Upper lobe of left lung (tissue), 4 donors: ENCODE results near the gene ARID5A.

Experiments
- POLR2A ChIP-seq, 4 donors: fragments of 450-650 bp; IDR thresholded peaks; one replicate each; pipeline ENCODE4 v1.5.1; 2016 to 2017; ENCODE audit warnings: antibody characterized with exemption in 4 of 4, mild to moderate bottlenecking in 2 of 4
- TF ChIP-seq, protein P1 (sequence below), 6 experiments: fragments of 450-650 bp in 4 of 6; fragments of 200-600 bp in 2 of 6; sonication (generic) in 2 of 6; IDR thresholded peaks; one replicate each; pipeline ENCODE4 v1.5.1; 2016 to 2019; ENCODE audit warnings: antibody characterized with exemption in 6 of 6

DNA sequence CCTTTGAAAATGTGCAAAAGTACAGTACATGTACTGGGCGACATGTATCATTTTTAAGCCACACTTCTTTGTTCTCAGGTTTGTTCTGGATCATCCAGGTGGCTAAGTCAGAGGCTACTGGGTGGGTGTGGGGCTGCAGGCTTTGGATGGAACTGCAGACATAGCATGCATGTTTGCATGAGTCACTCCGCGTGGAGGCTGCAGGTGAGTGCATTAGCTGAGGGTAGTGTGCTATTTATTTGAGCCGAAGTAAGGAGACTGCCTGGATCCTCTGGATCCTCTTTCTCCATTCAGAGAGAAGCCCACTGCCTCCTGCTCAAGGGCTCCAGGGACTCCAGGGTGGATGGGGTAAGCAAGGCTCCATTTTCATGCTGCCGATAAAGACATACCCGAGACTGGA lies 22.0 kb upstream of the ARID5A start:
- no peak for TF ChIP-seq POLR2A (IDR thresholded peaks at IDR 0.05)
- TF ChIP-seq, protein P1, sequence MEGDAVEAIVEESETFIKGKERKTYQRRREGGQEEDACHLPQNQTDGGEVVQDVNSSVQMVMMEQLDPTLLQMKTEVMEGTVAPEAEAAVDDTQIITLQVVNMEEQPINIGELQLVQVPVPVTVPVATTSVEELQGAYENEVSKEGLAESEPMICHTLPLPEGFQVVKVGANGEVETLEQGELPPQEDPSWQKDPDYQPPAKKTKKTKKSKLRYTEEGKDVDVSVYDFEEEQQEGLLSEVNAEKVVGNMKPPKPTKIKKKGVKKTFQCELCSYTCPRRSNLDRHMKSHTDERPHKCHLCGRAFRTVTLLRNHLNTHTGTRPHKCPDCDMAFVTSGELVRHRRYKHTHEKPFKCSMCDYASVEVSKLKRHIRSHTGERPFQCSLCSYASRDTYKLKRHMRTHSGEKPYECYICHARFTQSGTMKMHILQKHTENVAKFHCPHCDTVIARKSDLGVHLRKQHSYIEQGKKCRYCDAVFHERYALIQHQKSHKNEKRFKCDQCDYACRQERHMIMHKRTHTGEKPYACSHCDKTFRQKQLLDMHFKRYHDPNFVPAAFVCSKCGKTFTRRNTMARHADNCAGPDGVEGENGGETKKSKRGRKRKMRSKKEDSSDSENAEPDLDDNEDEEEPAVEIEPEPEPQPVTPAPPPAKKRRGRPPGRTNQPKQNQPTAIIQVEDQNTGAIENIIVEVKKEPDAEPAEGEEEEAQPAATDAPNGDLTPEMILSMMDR (IDR thresholded peaks at IDR 0.05) = no peak
